HCT116 (cell line): ENCODE measurements around the gene GOLGA8B. TPM values are rescaled to one million over a fixed set of nuclear protein-coding genes. Genes with fewer than 3 reads are reported as not detected.
"Not testable (repeated sequence)": the region's sequence is repeated elsewhere in the genome, so short reads cannot be mapped to it uniquely, and the experiment has no call there.

ENCODE experiments used
- ATAC-seq: fragments of 200-7000 bp; cut with Tn5 transposase; 2 replicates; pipeline ENCODE4 v1.9.1; 2020; ENCODE audit warnings: mild to moderate bottlenecking, moderate library complexity
- BruUV-seq: library from RNA; stranded (reverse); fragments of 400-500 nt; replicated peaks from 2 replicates; lab custom pipeline; 2021; lab: Mats Ljungman, UMichigan
- CTCF ChIA-PET: fragments of 300-600 bp; sonication (Branson Sonifier 250); formaldehyde crosslinking; loops from one replicate; lab custom pipeline; 2021; ENCODE audit warnings: antibody characterized with exemption; lab: Charles Lee
- POLR2A ChIA-PET: fragments of 300-600, 350-600 bp; sonication (Branson Sonifier 250); formaldehyde crosslinking; loops from one replicate; lab custom pipeline; 2021; ENCODE audit warnings: antibody characterized with exemption; lab: Charles Lee
- RAD21 ChIA-PET, 2 experiments: fragments of 300-600 bp; sonication (Branson Sonifier 250); formaldehyde crosslinking; loops; one replicate each; lab custom pipeline; 2023; ENCODE audit warnings: low total read pairs in 2 of 2; ENCODE audit not compliant: uncharacterized antibody in 2 of 2, unreplicated experiment in 2 of 2, low non-redundant PET in 1 of 2; lab: Charles Lee
- DNase-seq: peaks from one replicate; pipeline ENCODE4 v3.0.0-alpha.2; 2010; ENCODE audit warnings: low read depth, low spot score
- H2AFZ ChIP-seq: fragments of 200-600 bp; shearing (Covaris generic), sonication (generic); 2 replicates; pipeline ENCODE4 v1.6.1; 2017; ENCODE audit warnings: low read depth, mixed run types, mixed read lengths, antibody characterized with exemption, low read length; ENCODE audit not compliant: poor library complexity, severe bottlenecking
- H3K27ac ChIP-seq: 2 replicates; pipeline ENCODE4 v1.5.1; 2012; ENCODE audit warnings: low read depth, low read length
- H3K27me3 ChIP-seq: fragments of 200-600 bp; sonication (generic); 2 replicates; pipeline ENCODE4 v1.6.1; 2016; ENCODE audit warnings: mixed run types, low read length, mixed read lengths; ENCODE audit not compliant: insufficient read depth
- H3K36me3 ChIP-seq, 2 experiments: fragments of 200-500 bp in 1 of 2; fragments of 200-600 bp in 1 of 2; sonication (Bioruptor generic) in 1 of 2; sonication (generic) in 1 of 2; 2 replicates each; pipeline versions ENCODE4 v1.5.1 to v1.6.1; 2014 to 2016; ENCODE audit warnings: low read length in 2 of 2, inconsistent platforms in 1 of 2, mixed read lengths in 1 of 2, mixed run types in 1 of 2; ENCODE audit not compliant: insufficient read depth in 2 of 2, control insufficient read depth in 1 of 2
- H3K4me1 ChIP-seq, 2 experiments: fragments of 200-600 bp in 1 of 2; sonication (generic) in 1 of 2; 2 replicates each; pipeline versions ENCODE4 v1.5.1 to v1.6.1; 2012 to 2017; ENCODE audit warnings: low read length in 2 of 2, inconsistent platforms in 1 of 2, mild to moderate bottlenecking in 1 of 2, mixed read lengths in 1 of 2, mixed run types in 1 of 2, moderate library complexity in 1 of 2; ENCODE audit not compliant: insufficient read depth in 2 of 2, control insufficient read depth in 1 of 2
- H3K4me2 ChIP-seq: fragments of 200-600 bp; sonication (generic); 2 replicates; pipeline ENCODE4 v1.6.1; 2017; ENCODE audit warnings: mixed run types, low read length, mixed read lengths
- H3K4me3 ChIP-seq, 2 experiments: fragments of 200-600 bp in 1 of 2; sonication (generic) in 1 of 2; replicated peaks in 1 of 2; 2 replicates each; pipeline ENCODE4 v1.5.1; 2011 to 2016; ENCODE audit warnings: low read length in 2 of 2, control low read depth in 1 of 2, low read depth in 1 of 2, mild to moderate bottlenecking in 1 of 2, mixed read lengths in 1 of 2, mixed run types in 1 of 2
- H3K79me2 ChIP-seq: fragments of 200-600 bp; sonication (generic); 2 replicates; pipeline ENCODE4 v1.6.1; 2017; ENCODE audit warnings: mild to moderate bottlenecking, mixed run types, low read length, moderate library complexity, mixed read lengths; ENCODE audit not compliant: insufficient read depth
- H3K9ac ChIP-seq: fragments of 200-600 bp; sonication (generic); 2 replicates; pipeline ENCODE4 v1.6.1; 2016; ENCODE audit warnings: low read length, mixed read lengths
- H3K9me2 ChIP-seq: fragments of 200-600 bp; sonication (generic), shearing (Covaris generic); 2 replicates; pipeline ENCODE4 v1.6.1; 2017; ENCODE audit warnings: mixed run types, mild to moderate bottlenecking, moderate library complexity; ENCODE audit not compliant: insufficient read depth
- H3K9me3 ChIP-seq, 2 experiments: fragments of 200-500 bp in 1 of 2; fragments of 200-600 bp in 1 of 2; sonication (Bioruptor generic) in 1 of 2; sonication (generic) in 1 of 2; 2 replicates each; pipeline ENCODE4 v1.6.1; 2014 to 2017; ENCODE audit warnings: low read length in 2 of 2, mixed read lengths in 2 of 2, inconsistent platforms in 1 of 2, low read depth in 1 of 2, mild to moderate bottlenecking in 1 of 2, mixed run types in 1 of 2, moderate library complexity in 1 of 2; ENCODE audit not compliant: control insufficient read depth in 1 of 2, insufficient read depth in 1 of 2
- H4K20me1 ChIP-seq: fragments of 200-600 bp; sonication (generic), shearing (Covaris generic); 2 replicates; pipeline ENCODE4 v1.6.1; 2017; ENCODE audit warnings: mixed run types, mild to moderate bottlenecking, moderate library complexity; ENCODE audit not compliant: insufficient read depth
- intact Hi-C: fragments of 100-400 bp; cut with micrococcal nuclease; formaldehyde crosslinking; loops from 2 replicates; pipeline ENCODE4 v1.10.0; 2022
- total RNA-seq: library from RNA; stranded (reverse); gene quantifications from one replicate; pipeline ENCODE4 v1.2.1, GENCODE V29; 2021; ENCODE audit not compliant: unreplicated experiment

GOLGA8B gene
- total RNA-seq, 1 experiment from 2014 or later, result 69.9 TPM

GRCh38 chr15:34572921-34573320 lies 10.5 kb downstream of the GOLGA8B start:
- H3K4me1 ChIP-seq, RAD21 ChIA-PET, intact Hi-C loops, H3K27ac ChIP-seq, CTCF ChIA-PET, BruUV-seq, H4K20me1 ChIP-seq, H3K4me2 ChIP-seq, H3K9me3 ChIP-seq, H3K9me2 ChIP-seq, H3K27me3 ChIP-seq, H2AFZ ChIP-seq, DNase-seq, H3K9ac ChIP-seq, H3K36me3 ChIP-seq, POLR2A ChIA-PET, H3K4me3 ChIP-seq, ATAC-seq: not testable (repeated sequence)
- H3K79me2 ChIP-seq, result peaks cover 25% of the 10 kb centered on the region

GRCh38 chr15:34572019-34572641 lies 11.3 kb downstream of the GOLGA8B start:
- H3K4me1 ChIP-seq, ATAC-seq, H2AFZ ChIP-seq, H3K9me2 ChIP-seq, BruUV-seq, CTCF ChIA-PET, H3K4me3 ChIP-seq, H3K36me3 ChIP-seq, RAD21 ChIA-PET, intact Hi-C loops, H3K27me3 ChIP-seq, H3K27ac ChIP-seq, H3K9me3 ChIP-seq, H3K9ac ChIP-seq, H3K4me2 ChIP-seq, H4K20me1 ChIP-seq, DNase-seq, POLR2A ChIA-PET: not testable (repeated sequence)
- H3K79me2 ChIP-seq, result peaks cover 18% of the 10 kb centered on the region

GRCh38 chr15:34569670-34570396 lies 13.6 kb downstream of the GOLGA8B start:
- H3K9ac ChIP-seq, intact Hi-C loops, H3K36me3 ChIP-seq, H3K4me2 ChIP-seq, H2AFZ ChIP-seq, H3K27ac ChIP-seq, H3K27me3 ChIP-seq, ATAC-seq, DNase-seq, H3K9me3 ChIP-seq, H3K79me2 ChIP-seq, H3K9me2 ChIP-seq, BruUV-seq, H4K20me1 ChIP-seq, H3K4me1 ChIP-seq, CTCF ChIA-PET, RAD21 ChIA-PET, POLR2A ChIA-PET, H3K4me3 ChIP-seq: not testable (repeated sequence)

GRCh38 chr15:34567174-34567573 lies 16.3 kb downstream of the GOLGA8B start:
- DNase-seq, result not testable (repeated sequence)

More at GRCh38 chr15:34567174-34567573, 16.3 kb downstream of the GOLGA8B start:
- BruUV-seq, RAD21 ChIA-PET, ATAC-seq, CTCF ChIA-PET, H3K4me1 ChIP-seq, H3K27ac ChIP-seq, H3K9me2 ChIP-seq, H2AFZ ChIP-seq, H3K4me2 ChIP-seq, H3K9ac ChIP-seq, intact Hi-C loops, H3K4me3 ChIP-seq, H3K79me2 ChIP-seq, POLR2A ChIA-PET, H3K9me3 ChIP-seq, H4K20me1 ChIP-seq, H3K27me3 ChIP-seq, H3K36me3 ChIP-seq: not testable (repeated sequence)
